Fibroblast of lung (primary cell): ENCODE results near the gene SLC38A8.

Experiments used
- EZH2 ChIP-seq: IDR thresholded peaks from 2 replicates; pipeline ENCODE4 v1.5.1; 2012; ENCODE audit warnings: low read length, control low read depth, mild to moderate bottlenecking; ENCODE audit errors: missing control alignments
- TF ChIP-seq, protein P1 (sequence below), 2 donors: IDR thresholded peaks in 1 of 2; conservative IDR thresholded peaks in 1 of 2; 1 replicate in 1 of 2; 2 replicates in 1 of 2; pipeline ENCODE4 v1.5.1; 2011 to 2012; ENCODE audit warnings: low read length in 2 of 2, control low read depth in 1 of 2, inconsistent platforms in 1 of 2, low read depth in 1 of 2, mild to moderate bottlenecking in 1 of 2

GRCh38 chr16:84009282-84009681 is 33.3 kb downstream of the SLC38A8 start:
- TF ChIP-seq, protein P1, sequence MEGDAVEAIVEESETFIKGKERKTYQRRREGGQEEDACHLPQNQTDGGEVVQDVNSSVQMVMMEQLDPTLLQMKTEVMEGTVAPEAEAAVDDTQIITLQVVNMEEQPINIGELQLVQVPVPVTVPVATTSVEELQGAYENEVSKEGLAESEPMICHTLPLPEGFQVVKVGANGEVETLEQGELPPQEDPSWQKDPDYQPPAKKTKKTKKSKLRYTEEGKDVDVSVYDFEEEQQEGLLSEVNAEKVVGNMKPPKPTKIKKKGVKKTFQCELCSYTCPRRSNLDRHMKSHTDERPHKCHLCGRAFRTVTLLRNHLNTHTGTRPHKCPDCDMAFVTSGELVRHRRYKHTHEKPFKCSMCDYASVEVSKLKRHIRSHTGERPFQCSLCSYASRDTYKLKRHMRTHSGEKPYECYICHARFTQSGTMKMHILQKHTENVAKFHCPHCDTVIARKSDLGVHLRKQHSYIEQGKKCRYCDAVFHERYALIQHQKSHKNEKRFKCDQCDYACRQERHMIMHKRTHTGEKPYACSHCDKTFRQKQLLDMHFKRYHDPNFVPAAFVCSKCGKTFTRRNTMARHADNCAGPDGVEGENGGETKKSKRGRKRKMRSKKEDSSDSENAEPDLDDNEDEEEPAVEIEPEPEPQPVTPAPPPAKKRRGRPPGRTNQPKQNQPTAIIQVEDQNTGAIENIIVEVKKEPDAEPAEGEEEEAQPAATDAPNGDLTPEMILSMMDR (conservative IDR thresholded peaks at IDR 0.05 in 1 of 2, IDR thresholded peaks at IDR 0.05 in 1 of 2; ENCODE audit: low read depth in 1 of 2, low read length in 2 of 2), result no peak
- no peak for TF ChIP-seq EZH2
